Stimulated activated CD4-positive, alpha-beta T cell treated with anti-CD3 and anti-CD28 coated beads, Interleukin-2, amount 100 ng/mL, for 4 hours (primary cell): ENCODE data around the gene ADGRV1.

ENCODE experiments used
- DNase-seq: peaks from one replicate; pipeline ENCODE4 v3.0.0-alpha.2; 2020; ENCODE audit warnings: low read depth

Gene ADGRV1

GRCh38 chr5:91207248-91207647, 648.7 kb downstream of the ADGRV1 start:
- DNase-seq = no peak

DNA sequence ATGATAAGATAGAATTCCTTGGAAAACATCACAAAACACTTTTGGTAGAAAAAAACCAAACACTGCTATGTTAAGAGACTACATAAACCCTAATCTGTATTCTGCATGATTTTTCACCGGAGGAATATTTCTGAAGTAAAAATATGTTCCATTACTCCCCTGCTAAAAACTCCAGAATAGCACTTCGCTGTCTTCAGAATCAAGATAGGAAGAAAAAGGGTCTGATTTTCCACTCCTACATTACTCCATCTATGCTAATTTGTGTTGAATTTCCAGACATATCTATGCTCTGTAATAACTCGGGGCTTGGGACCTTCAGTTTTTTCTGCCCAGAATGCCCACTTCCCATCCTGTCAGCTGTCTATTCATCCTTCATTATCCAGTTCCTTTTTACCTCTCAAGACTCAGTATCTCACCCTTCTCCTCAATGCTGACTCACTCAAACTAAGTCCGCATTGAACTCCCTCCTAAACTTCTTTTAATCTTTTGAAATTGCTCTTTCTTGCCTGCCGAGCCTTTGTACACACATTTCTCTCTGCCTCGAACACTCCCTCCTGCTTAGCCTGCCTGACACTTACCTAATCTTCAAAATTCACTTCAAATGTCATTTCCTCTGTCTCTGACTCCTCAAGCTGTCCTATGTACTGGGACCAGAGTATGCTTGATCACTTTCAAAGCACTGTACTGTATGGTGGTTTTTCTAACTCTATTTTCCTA, 653.6 kb downstream of the ADGRV1 start:
- DNase-seq = no peak

GRCh38 chr5:91212714-91213092, 654.1 kb downstream of the ADGRV1 start:
- DNase-seq = no peak
